ENCODE measurements around the gene TBX2. TPM values are rescaled to one million over a fixed set of nuclear protein-coding genes. Genes with fewer than 3 reads are reported as not detected.

Gene TBX2
- total RNA-seq, 5 donors from 2014 or later (not counting 1 experiment from before 2014, with no cell fraction given) = 0.26 to 0.82 (median 0.32) TPM; not detected in 2

- H3K9me3 Mint-ChIP-seq = no peaks in the 10 kb centered on the region
- Histone ChIP-seq H3K4me3 (ENCODE audit: control insufficient read depth in 1 of 2, extremely low read depth in 1 of 2, low read length in 1 of 2) (no peak overlapping the region), H3K9me3 (no peaks in the 10 kb centered on the region), H3K27ac (ENCODE audit: low read length) (no peak overlapping the region), H3K36me3 (ENCODE audit: control insufficient read depth in 2 of 2, extremely low read depth in 1 of 2, insufficient read depth in 1 of 2, low read length in 1 of 2) (no peaks in the 10 kb centered on the region), H3K27me3 (replicated peaks in 1 of 2; ENCODE audit: control insufficient read depth in 2 of 2, extremely low read depth in 1 of 2, insufficient read depth in 2 of 2, low read length in 1 of 2) (no peaks in the 10 kb centered on the region), H3K4me1 (ENCODE audit: control insufficient read depth in 1 of 2, extremely low read depth in 1 of 2, insufficient read depth in 2 of 2, low read length in 2 of 2) (no peaks in the 10 kb centered on the region)
- no peaks in the 10 kb centered on the region for H3K27me3 Mint-ChIP-seq
- POLR2A ChIA-PET = interaction anchor here in 1 of 2 donors (0.5 kb wide), 1 partner anchor 9 kb away, joined by 3 read pairs; no protein-coding TSS in a partner anchor
- DNase-seq = no peak
- 94% methylated on average over 8 of the region's 18 CpGs for WGBS (ENCODE audit: insufficient coverage)
- no peak overlapping the region for H3K27ac Mint-ChIP-seq
- no peak for ATAC-seq (replicated peaks in 1 of 4)
- H3K36me3 Mint-ChIP-seq = peaks cover 37% of the 10 kb centered on the region
- no peak overlapping the region for H3K4me3 Mint-ChIP-seq
- CTCF ChIA-PET = no interaction called here
- H3K4me1 Mint-ChIP-seq = no peaks in the 10 kb centered on the region
Observed at GRCh38 chr17:61376931-61377838, 22.5 kb upstream of the TBX2 start.

GRCh38 chr17:61378658-61379456 is 20.8 kb upstream of the TBX2 start:
- H3K9me3 Mint-ChIP-seq = no peaks in the 10 kb centered on the region
- peaks cover 35% of the 10 kb centered on the region for H3K36me3 Mint-ChIP-seq
- no peak overlapping the region for H3K4me3 Mint-ChIP-seq
- no peaks in the 10 kb centered on the region for H3K4me1 Mint-ChIP-seq
- DNase-seq (no peak), ATAC-seq (replicated peaks in 1 of 4) (no peak)
- Histone ChIP-seq H3K4me1 (ENCODE audit: control insufficient read depth in 1 of 2, extremely low read depth in 1 of 2, insufficient read depth in 2 of 2, low read length in 2 of 2) (no peaks in the 10 kb centered on the region), H3K9me3 (no peaks in the 10 kb centered on the region), H3K27ac (ENCODE audit: low read length) (no peak overlapping the region), H3K36me3 (ENCODE audit: control insufficient read depth in 2 of 2, extremely low read depth in 1 of 2, insufficient read depth in 1 of 2, low read length in 1 of 2) (no peaks in the 10 kb centered on the region), H3K4me3 (ENCODE audit: control insufficient read depth in 1 of 2, extremely low read depth in 1 of 2, low read length in 1 of 2) (no peak overlapping the region), H3K27me3 (replicated peaks in 1 of 2; ENCODE audit: control insufficient read depth in 2 of 2, extremely low read depth in 1 of 2, insufficient read depth in 2 of 2, low read length in 1 of 2) (no peaks in the 10 kb centered on the region)
- H3K27me3 Mint-ChIP-seq = no peaks in the 10 kb centered on the region
- no CpG with 5 or more reads among the region's 8 CpGs for WGBS (ENCODE audit: insufficient coverage)
- ChIA-PET CTCF (no interaction called here), POLR2A (no interaction called here)
- no peak overlapping the region for H3K27ac Mint-ChIP-seq

- Histone ChIP-seq H3K27me3 (replicated peaks in 1 of 2; ENCODE audit: control insufficient read depth in 2 of 2, extremely low read depth in 1 of 2, insufficient read depth in 2 of 2, low read length in 1 of 2) (no peaks in the 10 kb centered on the region), H3K27ac (ENCODE audit: low read length) (no peak overlapping the region), H3K4me1 (ENCODE audit: control insufficient read depth in 1 of 2, extremely low read depth in 1 of 2, insufficient read depth in 2 of 2, low read length in 2 of 2) (no peaks in the 10 kb centered on the region), H3K9me3 (no peaks in the 10 kb centered on the region), H3K36me3 (ENCODE audit: control insufficient read depth in 2 of 2, extremely low read depth in 1 of 2, insufficient read depth in 1 of 2, low read length in 1 of 2) (no peaks in the 10 kb centered on the region), H3K4me3 (ENCODE audit: control insufficient read depth in 1 of 2, extremely low read depth in 1 of 2, low read length in 1 of 2) (no peak overlapping the region)
- CTCF ChIA-PET = interaction anchor here in 1 of 2 donors (0.6 kb wide), 1 partner anchor 144 kb away, joined by 5 read pairs; no protein-coding TSS in a partner anchor
- Mint-ChIP-seq H3K4me1 (no peaks in the 10 kb centered on the region), H3K27ac (no peak overlapping the region), H3K9me3 (no peaks in the 10 kb centered on the region), H3K4me3 (no peak overlapping the region), H3K27me3 (no peaks in the 10 kb centered on the region), H3K36me3 (peaks cover 33% of the 10 kb centered on the region)
- POLR2A ChIA-PET = interaction anchor here in 1 of 2 donors (0.6 kb wide), 1 partner anchor 718 kb away, joined by 3 read pairs; no protein-coding TSS in a partner anchor
- ATAC-seq (replicated peaks in 1 of 4) (no peak), DNase-seq (no peak)
- 95% methylated on average over 11 of the region's 21 CpGs for WGBS (ENCODE audit: insufficient coverage)
Observed at GRCh38 chr17:61379457-61380216, 20.0 kb upstream of the TBX2 start.

DNA sequence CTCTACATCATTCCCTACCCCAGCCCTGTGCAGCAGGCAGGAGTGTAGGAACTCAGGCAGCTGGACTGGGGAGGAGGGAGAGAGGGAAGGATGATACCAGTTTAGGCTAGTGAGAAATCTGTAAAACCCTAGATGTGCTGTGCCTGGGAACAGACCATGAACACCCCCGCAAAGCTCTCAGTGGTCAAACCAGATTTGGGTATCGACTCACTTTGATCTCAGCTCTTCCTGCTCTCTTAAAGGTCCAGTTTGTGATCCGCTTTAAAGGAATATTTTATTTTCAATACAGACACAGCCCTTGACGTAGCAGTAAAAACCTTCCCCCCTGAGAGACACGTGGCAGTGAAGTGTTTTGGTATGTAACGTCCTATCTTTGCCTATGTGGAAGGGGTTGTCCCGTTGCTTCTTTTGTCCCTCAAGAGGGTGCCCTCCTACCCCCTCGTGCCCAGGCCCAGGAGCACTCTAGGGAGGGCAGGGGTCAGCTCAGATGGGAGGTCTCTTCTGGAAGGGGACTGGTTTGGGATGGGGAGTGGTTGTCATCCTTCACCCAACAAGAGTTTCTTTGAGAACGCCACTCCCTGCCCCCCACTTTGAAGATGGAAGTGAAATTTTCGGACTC is 19.3 kb upstream of the TBX2 start:
- Histone ChIP-seq H3K9me3 (no peaks in the 10 kb centered on the region), H3K27ac (ENCODE audit: low read length) (no peak overlapping the region), H3K36me3 (ENCODE audit: control insufficient read depth in 2 of 2, extremely low read depth in 1 of 2, insufficient read depth in 1 of 2, low read length in 1 of 2) (no peaks in the 10 kb centered on the region), H3K27me3 (replicated peaks in 1 of 2; ENCODE audit: control insufficient read depth in 2 of 2, extremely low read depth in 1 of 2, insufficient read depth in 2 of 2, low read length in 1 of 2) (no peaks in the 10 kb centered on the region), H3K4me3 (ENCODE audit: control insufficient read depth in 1 of 2, extremely low read depth in 1 of 2, low read length in 1 of 2) (no peak overlapping the region), H3K4me1 (ENCODE audit: control insufficient read depth in 1 of 2, extremely low read depth in 1 of 2, insufficient read depth in 2 of 2, low read length in 2 of 2) (no peaks in the 10 kb centered on the region)
- Mint-ChIP-seq H3K4me3 (no peak overlapping the region), H3K36me3 (peaks cover 35% of the 10 kb centered on the region), H3K27me3 (no peaks in the 10 kb centered on the region), H3K9me3 (no peaks in the 10 kb centered on the region), H3K4me1 (no peaks in the 10 kb centered on the region), H3K27ac (no peak overlapping the region)
- POLR2A ChIA-PET = interaction anchor here in 1 of 2 donors (0.6 kb wide), 1 partner anchor 719 kb away, joined by 3 read pairs; no protein-coding TSS in a partner anchor
- CTCF ChIA-PET = interaction anchor here in 1 of 2 donors (0.6 kb wide), 1 partner anchor 145 kb away, joined by 5 read pairs; no protein-coding TSS in a partner anchor
- DNase-seq = no peak
- no peak for ATAC-seq (replicated peaks in 1 of 4)
- WGBS (ENCODE audit: insufficient coverage) = 100% methylated on average over 3 of the region's 10 CpGs

GRCh38 chr17:61380836-61381525 is 18.7 kb upstream of the TBX2 start:
- CTCF ChIA-PET = no interaction called here
- ATAC-seq (replicated peaks in 1 of 4) = no peak

More at GRCh38 chr17:61380836-61381525, 18.7 kb upstream of the TBX2 start:
- Histone ChIP-seq H3K27ac (ENCODE audit: low read length) (no peak overlapping the region), H3K9me3 (no peaks in the 10 kb centered on the region), H3K4me1 (ENCODE audit: control insufficient read depth in 1 of 2, extremely low read depth in 1 of 2, insufficient read depth in 2 of 2, low read length in 2 of 2) (no peaks in the 10 kb centered on the region), H3K36me3 (ENCODE audit: control insufficient read depth in 2 of 2, extremely low read depth in 1 of 2, insufficient read depth in 1 of 2, low read length in 1 of 2) (no peaks in the 10 kb centered on the region), H3K4me3 (ENCODE audit: control insufficient read depth in 1 of 2, extremely low read depth in 1 of 2, low read length in 1 of 2) (no peak overlapping the region), H3K27me3 (replicated peaks in 1 of 2; ENCODE audit: control insufficient read depth in 2 of 2, extremely low read depth in 1 of 2, insufficient read depth in 2 of 2, low read length in 1 of 2) (no peaks in the 10 kb centered on the region)
- no peak overlapping the region for H3K27ac Mint-ChIP-seq
- H3K4me1 Mint-ChIP-seq = no peaks in the 10 kb centered on the region
- no peaks in the 10 kb centered on the region for H3K9me3 Mint-ChIP-seq
- H3K36me3 Mint-ChIP-seq = peaks cover 35% of the 10 kb centered on the region
- no peak for DNase-seq
- 94% methylated on average over 17 of the region's 18 CpGs for WGBS (ENCODE audit: insufficient coverage)
- H3K27me3 Mint-ChIP-seq = no peaks in the 10 kb centered on the region
- H3K4me3 Mint-ChIP-seq = no peak overlapping the region
- POLR2A ChIA-PET = no interaction called here
